PC-9 (cell line): Measurements from ENCODE around the gene BPIFB1. TPM values are rescaled to one million over a fixed set of nuclear protein-coding genes. Genes with fewer than 3 reads are reported as not detected.

Experiments used
- BruUV-seq: library from RNA; stranded (reverse); fragments of 400-500 nt; replicated peaks from 2 replicates; lab custom pipeline; 2021; lab: Mats Ljungman, UMichigan
- CTCF ChIA-PET: fragments of 300-600 bp; sonication (Branson Sonifier 250); formaldehyde crosslinking; loops from one replicate; lab custom pipeline; 2022; ENCODE audit warnings: antibody characterized with exemption; lab: Charles Lee
- POLR2A ChIA-PET: fragments of 300-600 bp; sonication (Branson Sonifier 250); formaldehyde crosslinking; loops from one replicate; lab custom pipeline; 2022; ENCODE audit warnings: antibody characterized with exemption; ENCODE audit not compliant: unreplicated experiment; lab: Charles Lee
- DNase-seq, 2 experiments: peaks; one replicate each; pipeline versions ENCODE4 v3.0.0 to v3.0.0-alpha.2; 2015 to 2022; ENCODE audit warnings: mixed read lengths in 1 of 2
- H2AFZ ChIP-seq: fragments of 200-600 bp; sonication (generic); 2 replicates; pipeline ENCODE4 v1.8.1; 2017; ENCODE audit warnings: antibody characterized with exemption
- H3F3A ChIP-seq: fragments of 200-600 bp; sonication (generic); 2 replicates; pipeline ENCODE4 v1.8.1; 2017; ENCODE audit warnings: antibody characterized with exemption, mild to moderate bottlenecking, low read depth; ENCODE audit not compliant: insufficient read depth
- H3K27ac ChIP-seq: fragments of 200-600 bp; sonication (generic); 2 replicates; pipeline ENCODE4 v1.6.1; 2016; ENCODE audit warnings: mixed run types
- H3K27me3 ChIP-seq: fragments of 200-600 bp; sonication (generic); 2 replicates; pipeline ENCODE4 v1.6.1; 2016; ENCODE audit warnings: low read depth, mixed run types; ENCODE audit not compliant: insufficient read depth
- H3K36me3 ChIP-seq: fragments of 200-600 bp; sonication (generic); 2 replicates; pipeline ENCODE4 v1.6.1; 2016; ENCODE audit warnings: low read depth, mixed run types
- H3K4me1 ChIP-seq: fragments of 200-600 bp; sonication (generic); replicated peaks from 2 replicates; pipeline ENCODE4 v1.6.1; 2016; ENCODE audit warnings: mixed run types; ENCODE audit not compliant: insufficient read depth
- H3K4me2 ChIP-seq: fragments of 200-600 bp; sonication (generic); 2 replicates; pipeline ENCODE4 v1.6.1; 2017; ENCODE audit warnings: mixed run types
- H3K4me3 ChIP-seq: fragments of 200-600 bp; sonication (generic); 2 replicates; pipeline ENCODE4 v1.6.1; 2016; ENCODE audit warnings: mixed run types
- H3K79me2 ChIP-seq: fragments of 200-600 bp; sonication (generic); 2 replicates; pipeline ENCODE4 v1.6.1; 2017; ENCODE audit warnings: low read depth, mixed run types
- H3K9me2 ChIP-seq: fragments of 200-600 bp; sonication (generic); 2 replicates; pipeline ENCODE4 v1.8.1; 2017; ENCODE audit warnings: mild to moderate bottlenecking; ENCODE audit not compliant: insufficient read depth
- H3K9me3 ChIP-seq: fragments of 200-600 bp; sonication (generic); 2 replicates; pipeline ENCODE4 v1.8.1; 2016; ENCODE audit warnings: low read depth; ENCODE audit not compliant: insufficient read depth
- H4K20me1 ChIP-seq: fragments of 200-600 bp; sonication (generic); 2 replicates; pipeline ENCODE4 v1.8.1; 2017; ENCODE audit not compliant: insufficient read depth
- EZH2 ChIP-seq: fragments of 200-600 bp; sonication (generic); IDR thresholded peaks from 2 replicates; pipeline ENCODE4 v1.8.0; 2017; ENCODE audit warnings: antibody characterized with exemption, low read depth
- intact Hi-C: fragments of 100-400 bp; cut with micrococcal nuclease; formaldehyde crosslinking; loops from one replicate; pipeline ENCODE4 v1.10.0; 2022; ENCODE audit not compliant: unreplicated experiment
- total RNA-seq: library from RNA; stranded (reverse); gene quantifications from 2 replicates; pipeline ENCODE4 v1.2.3, GENCODE V29; 2021
- TF ChIP-seq, protein P1 (sequence below): fragments of 200-600 bp; sonication (generic); conservative IDR thresholded peaks from 2 replicates; pipeline ENCODE4 v1.6.1; 2017; ENCODE audit warnings: mixed run types, antibody characterized with exemption, mild to moderate bottlenecking, moderate library complexity

The BPIFB1 gene
- total RNA-seq, 1 experiment from 2014 or later: not detected

GRCh38 chr20:33304046-33304445, 21.0 kb downstream of the BPIFB1 start:
- Histone ChIP-seq H3K4me1 (peaks cover 5% of the 10 kb centered on the region; the same call in 1 of the 2 replicates), H3F3A (peaks cover 8% of the 10 kb centered on the region; the same call in 1 of the 2 replicates), H3K27me3 (peaks cover 4% of the 10 kb centered on the region; the same call in 1 of the 2 replicates), H4K20me1 (no peaks in the 10 kb centered on the region), H3K9me2 (no peaks in the 10 kb centered on the region), H3K36me3 (no peaks in the 10 kb centered on the region), H3K27ac (no peak overlapping the region), H3K9me3 (no peaks in the 10 kb centered on the region), H3K4me2 (no peak overlapping the region), H2AFZ (no peak overlapping the region), H3K79me2 (no peaks in the 10 kb centered on the region), H3K4me3 (no peak overlapping the region)
- TF ChIP-seq, protein P1, sequence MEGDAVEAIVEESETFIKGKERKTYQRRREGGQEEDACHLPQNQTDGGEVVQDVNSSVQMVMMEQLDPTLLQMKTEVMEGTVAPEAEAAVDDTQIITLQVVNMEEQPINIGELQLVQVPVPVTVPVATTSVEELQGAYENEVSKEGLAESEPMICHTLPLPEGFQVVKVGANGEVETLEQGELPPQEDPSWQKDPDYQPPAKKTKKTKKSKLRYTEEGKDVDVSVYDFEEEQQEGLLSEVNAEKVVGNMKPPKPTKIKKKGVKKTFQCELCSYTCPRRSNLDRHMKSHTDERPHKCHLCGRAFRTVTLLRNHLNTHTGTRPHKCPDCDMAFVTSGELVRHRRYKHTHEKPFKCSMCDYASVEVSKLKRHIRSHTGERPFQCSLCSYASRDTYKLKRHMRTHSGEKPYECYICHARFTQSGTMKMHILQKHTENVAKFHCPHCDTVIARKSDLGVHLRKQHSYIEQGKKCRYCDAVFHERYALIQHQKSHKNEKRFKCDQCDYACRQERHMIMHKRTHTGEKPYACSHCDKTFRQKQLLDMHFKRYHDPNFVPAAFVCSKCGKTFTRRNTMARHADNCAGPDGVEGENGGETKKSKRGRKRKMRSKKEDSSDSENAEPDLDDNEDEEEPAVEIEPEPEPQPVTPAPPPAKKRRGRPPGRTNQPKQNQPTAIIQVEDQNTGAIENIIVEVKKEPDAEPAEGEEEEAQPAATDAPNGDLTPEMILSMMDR: no peak
- TF ChIP-seq EZH2: no peak
- BruUV-seq: no TSS peak
- ChIA-PET POLR2A (no interaction called here), CTCF (no interaction called here)
- peak in 1 of 2 experiments; percentile 8 for DNase-seq
- intact Hi-C loops: no loop called here

DNA sequence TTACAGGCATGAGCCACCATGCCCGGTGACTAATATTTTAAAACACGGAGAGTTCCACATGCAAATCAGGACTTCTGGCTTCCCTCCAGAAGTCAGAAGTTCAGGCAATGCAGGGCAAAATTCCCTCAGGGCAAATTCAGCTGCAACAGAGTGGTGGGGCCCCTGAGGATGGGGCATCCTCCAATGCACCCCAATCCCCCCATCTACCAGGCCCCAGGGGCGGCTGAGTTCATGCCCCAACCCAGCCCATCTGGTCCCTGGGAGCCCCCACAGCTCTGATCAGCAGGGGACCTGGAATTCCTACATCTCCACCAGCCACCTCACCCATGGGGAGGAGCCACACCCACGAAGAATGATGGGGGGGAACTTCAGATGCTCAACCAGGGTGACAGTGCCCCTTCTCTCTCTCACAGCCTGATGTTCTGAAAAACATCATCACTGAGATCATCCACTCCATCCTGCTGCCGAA, 22.6 kb downstream of the BPIFB1 start:
- CTCF ChIA-PET: no interaction called here
- intact Hi-C loops: no loop called here
- peak; percentile 37 to 68 for DNase-seq
- H3K36me3 ChIP-seq: no peaks in the 10 kb centered on the region
- peaks cover 4% of the 10 kb centered on the region; the same call in 1 of the 2 replicates for H3K27me3 ChIP-seq
- no peaks in the 10 kb centered on the region for H3K9me2 ChIP-seq
- POLR2A ChIA-PET: no interaction called here
- peaks cover 13% of the 10 kb centered on the region; the same call in 1 of the 2 replicates for H3F3A ChIP-seq
- H3K79me2 ChIP-seq: no peaks in the 10 kb centered on the region
- no peak overlapping the region for H2AFZ ChIP-seq
- no TSS peak for BruUV-seq
- no peaks in the 10 kb centered on the region for H4K20me1 ChIP-seq
- no peak overlapping the region for H3K4me3 ChIP-seq
- no peak overlapping the region for H3K27ac ChIP-seq
- peaks cover 5% of the 10 kb centered on the region for H3K4me1 ChIP-seq
- TF ChIP-seq, protein P1: no peak
- no peak for TF ChIP-seq EZH2
- no peak overlapping the region for H3K4me2 ChIP-seq
- no peaks in the 10 kb centered on the region for H3K9me3 ChIP-seq

DNA sequence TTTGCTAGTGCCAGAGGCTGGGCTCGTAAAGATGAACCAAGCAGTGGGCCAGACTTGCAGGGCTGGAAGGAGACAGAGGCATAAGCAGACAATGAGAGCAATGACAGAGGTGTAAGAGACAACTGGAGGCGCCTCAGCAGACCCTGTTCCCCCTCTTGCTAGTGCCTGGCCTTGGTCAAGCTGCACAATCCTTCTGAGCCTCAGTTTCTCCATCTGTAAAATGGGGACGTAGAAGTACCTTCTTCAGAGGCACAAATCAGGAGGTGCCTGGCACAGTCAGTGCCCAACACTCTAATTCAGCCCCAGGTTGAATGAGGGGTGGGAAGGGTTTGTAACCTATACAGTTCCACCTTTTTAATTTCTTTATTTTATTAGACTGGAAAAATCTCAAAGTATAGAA, 23.2 kb downstream of the BPIFB1 start:
- Histone ChIP-seq H4K20me1 (no peaks in the 10 kb centered on the region), H3K9me2 (no peaks in the 10 kb centered on the region), H3K4me3 (no peak overlapping the region), H3K27me3 (peaks cover 4% of the 10 kb centered on the region; the same call in 1 of the 2 replicates), H3K4me1 (peaks cover 5% of the 10 kb centered on the region), H2AFZ (no peak overlapping the region), H3K36me3 (no peaks in the 10 kb centered on the region), H3K79me2 (no peaks in the 10 kb centered on the region), H3K27ac (no peak overlapping the region), H3F3A (peaks cover 13% of the 10 kb centered on the region; the same call in 1 of the 2 replicates), H3K9me3 (no peaks in the 10 kb centered on the region), H3K4me2 (no peak overlapping the region)
- intact Hi-C loops: no loop called here
- no TSS peak for BruUV-seq
- peak in 1 of 2 experiments; percentile 3 for DNase-seq
- ChIA-PET POLR2A (no interaction called here), CTCF (no interaction called here)
- TF ChIP-seq EZH2: no peak
- TF ChIP-seq, protein P1: no peak
